MM.1S (cell line): ENCODE data around the gene KRTAP10-6.

Experiments
- DNase-seq: peaks from one replicate; pipeline ENCODE4 v3.0.0-alpha.2; 2015
- H2AFZ ChIP-seq: fragments of 300-600 bp; sonication (generic); 2 replicates; pipeline ENCODE4 v1.6.0; 2016; ENCODE audit warnings: antibody characterized with exemption, low read length
- H3F3A ChIP-seq: fragments of 300-600 bp; sonication (generic); 2 replicates; pipeline ENCODE4 v1.6.1; 2016; ENCODE audit warnings: mild to moderate bottlenecking, antibody characterized with exemption, low read length, moderate library complexity, mixed read lengths; ENCODE audit not compliant: insufficient read depth
- H3K27ac ChIP-seq: fragments of 300-600 bp; sonication (generic); 2 replicates; pipeline ENCODE4 v1.5.1; 2016; ENCODE audit warnings: mild to moderate bottlenecking, low read length
- H3K27me3 ChIP-seq: fragments of 300-600 bp; sonication (generic); replicated peaks from 2 replicates; pipeline ENCODE4 v1.6.0; 2016; ENCODE audit warnings: low read length; ENCODE audit not compliant: insufficient read depth
- H3K36me3 ChIP-seq: fragments of 300-600 bp; sonication (generic); replicated peaks from 2 replicates; pipeline ENCODE4 v1.6.1; 2016; ENCODE audit warnings: mild to moderate bottlenecking, low read length, mixed read lengths; ENCODE audit not compliant: insufficient read depth
- H3K4me1 ChIP-seq: fragments of 300-600 bp; sonication (generic); 2 replicates; pipeline ENCODE4 v1.6.1; 2016; ENCODE audit warnings: low read length, mixed read lengths
- H3K4me2 ChIP-seq: fragments of 300-600 bp; sonication (generic); 2 replicates; pipeline ENCODE4 v1.6.0; 2016; ENCODE audit warnings: low read depth, low read length
- H3K4me3 ChIP-seq: fragments of 300-600 bp; sonication (generic); 2 replicates; pipeline ENCODE4 v1.5.1; 2016; ENCODE audit warnings: low read length, mixed read lengths
- H3K79me2 ChIP-seq: fragments of 300-600 bp; sonication (generic); 2 replicates; pipeline ENCODE4 v1.6.1; 2016; ENCODE audit warnings: mixed run types, low read length, mixed read lengths
- H3K9ac ChIP-seq: fragments of 300-600 bp; sonication (generic); 2 replicates; pipeline ENCODE4 v1.6.1; 2016; ENCODE audit warnings: low read length, mixed read lengths
- H3K9me2 ChIP-seq: fragments of 300-600 bp; sonication (generic); replicated peaks from 2 replicates; pipeline ENCODE4 v1.6.1; 2016; ENCODE audit warnings: mild to moderate bottlenecking, low read length, mixed read lengths; ENCODE audit not compliant: insufficient read depth
- H3K9me3 ChIP-seq: fragments of 300-600 bp; sonication (generic); replicated peaks from 2 replicates; pipeline ENCODE4 v1.6.1; 2016; ENCODE audit warnings: mild to moderate bottlenecking, low read length, mixed read lengths; ENCODE audit not compliant: insufficient read depth
- H4K20me1 ChIP-seq: fragments of 300-600 bp; sonication (generic); 2 replicates; pipeline ENCODE4 v1.6.1; 2016; ENCODE audit warnings: mild to moderate bottlenecking, low read length, moderate library complexity, mixed read lengths; ENCODE audit not compliant: insufficient read depth
- CTCF ChIP-seq: fragments of 300-600 bp; sonication (generic); IDR thresholded peaks from 2 replicates; pipeline ENCODE4 v1.5.1; 2016; ENCODE audit warnings: antibody characterized with exemption, low read length, mixed read lengths
- EZH2 ChIP-seq: fragments of 300-600 bp; sonication (generic); optimal IDR thresholded peaks from 2 replicates; pipeline ENCODE3; 2017; ENCODE audit warnings: low read depth, mild to moderate bottlenecking, antibody characterized with exemption, low read length, mixed read lengths
- EZH2phosphoT487 ChIP-seq: fragments of 300-600 bp; sonication (generic); IDR thresholded peaks from 2 replicates; pipeline ENCODE4 v1.6.1; 2018; ENCODE audit warnings: antibody characterized with exemption, low read length

Gene KRTAP10-6

GRCh38 chr21:44617071-44617501, 24.8 kb upstream of the KRTAP10-6 start:
- no peak overlapping the region for H2AFZ ChIP-seq
- H3K27ac ChIP-seq = no peak overlapping the region
- H3F3A ChIP-seq = no peaks in the 10 kb centered on the region
- H4K20me1 ChIP-seq = no peaks in the 10 kb centered on the region
- TF ChIP-seq CTCF (no peak), EZH2phosphoT487 (no peak), EZH2 (no peak)
- H3K9me3 ChIP-seq = no peaks in the 10 kb centered on the region
- peaks cover 98% of the 10 kb centered on the region for H3K27me3 ChIP-seq
- no peak overlapping the region for H3K9ac ChIP-seq
- H3K4me1 ChIP-seq = no peaks in the 10 kb centered on the region
- no peaks in the 10 kb centered on the region for H3K9me2 ChIP-seq
- H3K4me2 ChIP-seq = no peak overlapping the region
- H3K36me3 ChIP-seq = no peaks in the 10 kb centered on the region
- no peak overlapping the region for H3K4me3 ChIP-seq
- no peaks in the 10 kb centered on the region for H3K79me2 ChIP-seq
- no peak for DNase-seq

- no peak overlapping the region for H3K4me2 ChIP-seq
- H3F3A ChIP-seq = no peaks in the 10 kb centered on the region
- no peaks in the 10 kb centered on the region for H4K20me1 ChIP-seq
- no peaks in the 10 kb centered on the region for H3K4me1 ChIP-seq
- TF ChIP-seq EZH2 (no peak), EZH2phosphoT487 (no peak), CTCF (no peak)
- no peaks in the 10 kb centered on the region for H3K36me3 ChIP-seq
- no peak overlapping the region for H2AFZ ChIP-seq
- no peaks in the 10 kb centered on the region for H3K9me3 ChIP-seq
- H3K4me3 ChIP-seq = no peak overlapping the region
- no peak overlapping the region for H3K27ac ChIP-seq
- peaks cover 99% of the 10 kb centered on the region for H3K27me3 ChIP-seq
- no peak for DNase-seq
- H3K79me2 ChIP-seq = no peaks in the 10 kb centered on the region
- no peaks in the 10 kb centered on the region for H3K9me2 ChIP-seq
- no peak overlapping the region for H3K9ac ChIP-seq
These were observed 24.3 kb upstream of the KRTAP10-6 start for GRCh38 chr21:44616591-44616926.

GRCh38 chr21:44615911-44616590, 23.7 kb upstream of the KRTAP10-6 start:
- H3K79me2 ChIP-seq = no peaks in the 10 kb centered on the region
- H3K4me2 ChIP-seq = no peak overlapping the region
- H3K9me2 ChIP-seq = no peaks in the 10 kb centered on the region
- H3K27me3 ChIP-seq = peaks cover 94% of the 10 kb centered on the region
- no peak overlapping the region for H3K27ac ChIP-seq
- no peak overlapping the region for H3K4me3 ChIP-seq
- no peak overlapping the region for H2AFZ ChIP-seq
- no peaks in the 10 kb centered on the region for H3K4me1 ChIP-seq
- no peak overlapping the region for H3K9ac ChIP-seq
- no peaks in the 10 kb centered on the region for H3K9me3 ChIP-seq
- H4K20me1 ChIP-seq = no peaks in the 10 kb centered on the region
- no peak for DNase-seq
- H3K36me3 ChIP-seq = no peaks in the 10 kb centered on the region
- no peaks in the 10 kb centered on the region for H3F3A ChIP-seq
- TF ChIP-seq EZH2phosphoT487 (no peak), EZH2 (no peak)

- Histone ChIP-seq H4K20me1 (no peaks in the 10 kb centered on the region), H3K27ac (no peak overlapping the region), H2AFZ (no peak overlapping the region), H3K4me2 (no peak overlapping the region), H3K9me3 (no peaks in the 10 kb centered on the region), H3K9ac (no peak overlapping the region), H3K36me3 (no peaks in the 10 kb centered on the region), H3K9me2 (no peaks in the 10 kb centered on the region), H3K4me3 (no peak overlapping the region), H3K4me1 (no peaks in the 10 kb centered on the region), H3F3A (no peaks in the 10 kb centered on the region), H3K27me3 (peaks cover 88% of the 10 kb centered on the region), H3K79me2 (no peaks in the 10 kb centered on the region)
- DNase-seq = no peak
- TF ChIP-seq CTCF (no peak), EZH2 (no peak), EZH2phosphoT487 (no peak)
These were observed 23.2 kb upstream of the KRTAP10-6 start for GRCh38 chr21:44615466-44615865.
